GM18508 (cell line): ENCODE measurements around the gene MCEMP1.

ENCODE experiments used
- ATAC-seq: cut with Tn5 transposase; IDR thresholded peaks from one replicate; pipeline ENCODE4 v1.9.1; 2021; ENCODE audit warnings: moderate number of reproducible peaks; ENCODE audit not compliant: insufficient read depth, unreplicated experiment

MCEMP1 gene

DNA sequence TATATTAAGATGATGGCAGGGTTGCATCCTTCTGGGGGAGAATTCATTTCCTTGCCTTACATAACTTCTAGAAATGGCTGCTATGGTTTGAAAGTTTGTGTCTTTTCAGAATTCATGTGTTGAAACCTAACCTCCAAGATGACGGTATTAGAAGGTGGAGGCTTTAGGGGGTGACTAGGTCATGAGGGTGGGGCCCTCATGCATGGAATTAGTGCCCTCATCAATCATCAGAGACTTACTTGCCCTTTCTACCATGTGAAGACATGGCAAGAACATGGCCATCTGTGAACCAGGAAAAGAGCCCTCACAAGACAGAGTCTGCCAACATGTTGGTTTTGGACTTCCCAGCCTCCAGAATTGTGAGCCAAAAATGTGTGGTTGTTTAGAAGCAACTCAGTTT is 39.9 kb downstream of the MCEMP1 start:
- ATAC-seq: no peak

DNA sequence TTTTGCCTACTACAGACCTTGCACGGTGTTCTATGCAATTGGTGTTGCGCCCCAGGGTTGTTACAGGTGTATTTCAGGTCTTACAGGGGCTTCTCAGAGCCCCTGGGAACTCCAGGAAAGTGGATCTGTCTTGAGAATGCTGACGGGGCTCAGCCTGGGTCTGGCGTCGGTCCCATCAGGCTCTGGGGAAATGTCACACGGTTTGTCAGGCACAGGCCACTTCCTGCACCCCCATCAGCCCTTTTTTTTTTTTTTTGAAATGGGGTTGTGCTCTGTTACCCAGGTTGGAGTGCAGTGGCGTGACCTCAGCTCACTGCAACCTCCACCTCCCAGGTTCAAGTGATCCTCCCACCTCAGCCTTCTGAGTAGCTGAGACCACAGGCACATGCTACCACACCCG is 41.8 kb downstream of the MCEMP1 start:
- ATAC-seq: no peak

DNA sequence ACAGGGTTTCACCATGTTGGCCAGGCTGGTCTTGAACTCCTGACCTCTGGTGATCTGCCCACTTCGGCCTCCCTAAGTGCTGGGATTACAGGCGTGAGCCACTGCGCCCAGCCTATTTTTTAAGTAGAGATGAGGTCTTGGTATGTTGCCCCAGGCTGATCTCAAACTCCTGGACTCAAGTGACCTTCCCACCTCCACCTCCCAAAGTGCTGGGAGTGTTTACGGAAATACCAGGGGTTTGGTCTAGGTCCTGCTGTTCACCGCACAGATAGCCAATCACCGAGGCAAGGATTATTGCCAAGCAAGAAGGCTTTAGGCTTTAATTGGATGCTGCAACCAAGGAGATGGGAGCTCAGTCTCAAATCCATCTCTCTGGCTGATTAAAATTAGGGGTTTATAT is 43.5 kb downstream of the MCEMP1 start:
- ATAC-seq: no peak

DNA sequence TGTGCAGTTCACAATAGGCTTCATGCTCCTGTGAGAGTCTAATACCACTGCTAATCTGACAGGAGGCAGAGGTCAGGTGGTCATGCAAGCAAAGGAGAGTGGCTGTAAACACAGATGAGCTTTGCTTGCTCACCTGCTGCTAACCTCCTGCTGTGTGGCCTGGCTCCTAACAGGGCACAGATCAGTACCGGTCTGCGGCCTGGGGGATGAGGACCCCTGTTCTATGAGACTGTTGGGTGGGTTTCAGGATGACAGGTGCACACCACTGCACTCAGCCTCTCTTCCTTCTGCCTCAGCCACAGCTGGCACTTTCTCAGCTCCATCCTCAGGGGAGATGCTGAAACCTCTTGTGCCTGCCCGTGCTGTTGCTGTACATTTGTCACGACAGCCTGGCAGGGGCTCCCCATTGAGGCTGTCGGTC is 45.4 kb downstream of the MCEMP1 start:
- no peak for ATAC-seq

DNA sequence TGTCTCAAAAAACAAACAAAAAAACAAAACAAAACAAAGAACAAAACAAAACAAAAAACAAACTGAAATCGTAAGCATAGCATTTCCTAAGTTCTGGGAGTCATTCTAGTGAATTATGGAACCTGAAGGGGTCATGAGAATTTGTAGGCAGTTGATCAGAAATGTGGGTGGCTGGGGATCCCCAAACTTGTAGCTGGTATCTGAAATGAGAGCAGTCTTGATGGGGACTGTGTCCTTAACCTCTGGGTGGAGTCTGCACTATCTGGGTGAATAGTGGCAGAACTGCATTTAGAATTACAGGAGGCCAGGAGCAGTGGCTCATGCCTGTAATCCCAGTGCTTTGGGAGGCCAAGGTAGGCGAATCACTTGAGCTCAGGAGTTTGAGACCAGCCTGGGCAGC is 48.9 kb downstream of the MCEMP1 start:
- no peak for ATAC-seq

DNA sequence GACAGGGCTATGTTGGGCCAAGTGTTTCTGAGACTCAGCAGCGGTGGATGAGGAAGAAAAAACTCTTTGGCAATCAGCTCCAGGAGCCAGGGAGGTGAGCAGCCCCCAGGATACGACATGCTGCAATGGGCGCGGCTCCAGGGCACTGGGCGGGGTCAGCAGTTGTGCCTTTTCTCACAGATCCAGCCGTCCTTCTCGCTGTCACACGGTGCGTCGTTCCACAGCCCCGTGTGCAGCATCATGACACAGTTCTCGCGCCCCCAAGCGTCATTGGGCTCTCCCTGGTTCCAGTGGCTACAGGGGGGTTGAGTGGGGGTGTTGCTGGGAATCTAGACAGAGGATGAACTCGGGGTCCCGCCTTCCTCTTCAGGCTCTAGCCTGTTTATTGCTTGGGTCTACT is 52.3 kb downstream of the MCEMP1 start:
- no peak for ATAC-seq
